HG02798 (cell line): Measurements from ENCODE around the gene GALNT1.
"Not testable (repeated sequence)": the region's sequence is repeated elsewhere in the genome, so short reads cannot be mapped to it uniquely, and the experiment has no call there.

Experiments used
- ATAC-seq: cut with Tn5 transposase; IDR thresholded peaks from one replicate; pipeline ENCODE4 v1.9.1; 2021; ENCODE audit warnings: mild to moderate bottlenecking; ENCODE audit not compliant: unreplicated experiment, poor library complexity

Gene GALNT1

GRCh38 chr18:35581546-35581897 lies at the start of gene GALNT1:
TSS of gene GALNT1 (plus strand) at chr18:35581740. CDS start at chr18:35654663, 72,923 bp downstream.
- peak; percentile 21 for ATAC-seq

DNA sequence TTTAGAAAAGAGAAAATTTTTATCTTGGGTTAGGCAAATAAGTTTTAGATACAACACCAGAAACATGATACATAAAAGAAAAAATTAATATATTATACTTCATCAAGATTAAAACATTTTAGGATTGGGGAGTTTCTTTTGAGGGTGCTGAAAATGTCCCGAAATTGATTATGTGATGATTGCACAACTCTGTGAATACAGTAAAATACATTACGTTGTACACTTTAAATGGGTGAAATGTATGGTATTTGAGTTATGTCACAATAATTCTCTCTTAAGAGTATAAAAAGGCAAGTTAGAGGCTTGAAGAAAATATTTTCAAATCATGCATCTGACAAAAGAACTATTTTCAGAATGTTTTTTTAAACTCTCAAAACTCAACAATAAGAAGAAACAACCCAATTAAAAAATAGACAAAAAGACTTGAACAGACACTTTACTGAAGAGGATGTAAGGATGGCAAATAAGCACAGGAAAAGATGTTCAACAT lies 47.6 kb upstream of the GALNT1 start:
- no peak for ATAC-seq

DNA sequence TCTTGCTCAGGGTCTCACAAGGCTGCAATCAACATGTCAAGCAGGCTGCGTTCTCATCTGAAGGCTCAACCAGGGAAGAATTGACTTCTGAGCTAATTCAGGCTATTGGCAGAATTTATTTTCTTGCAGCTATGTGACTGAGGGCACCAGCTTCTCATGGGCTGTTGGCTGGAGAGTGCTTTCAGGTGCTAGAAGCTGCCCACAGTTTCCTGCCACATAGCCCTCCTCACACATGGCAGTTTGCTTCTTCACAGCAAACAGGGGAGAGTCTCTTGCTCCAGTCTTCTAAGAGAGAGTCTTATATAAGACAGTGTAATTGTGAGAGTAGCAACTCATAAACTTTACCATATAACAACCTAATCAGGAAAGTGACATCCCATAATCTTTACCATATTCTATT lies 46.2 kb upstream of the GALNT1 start:
- no peak for ATAC-seq

GRCh38 chr18:35542356-35542755 lies 39.2 kb upstream of the GALNT1 start:
- no peak for ATAC-seq

DNA sequence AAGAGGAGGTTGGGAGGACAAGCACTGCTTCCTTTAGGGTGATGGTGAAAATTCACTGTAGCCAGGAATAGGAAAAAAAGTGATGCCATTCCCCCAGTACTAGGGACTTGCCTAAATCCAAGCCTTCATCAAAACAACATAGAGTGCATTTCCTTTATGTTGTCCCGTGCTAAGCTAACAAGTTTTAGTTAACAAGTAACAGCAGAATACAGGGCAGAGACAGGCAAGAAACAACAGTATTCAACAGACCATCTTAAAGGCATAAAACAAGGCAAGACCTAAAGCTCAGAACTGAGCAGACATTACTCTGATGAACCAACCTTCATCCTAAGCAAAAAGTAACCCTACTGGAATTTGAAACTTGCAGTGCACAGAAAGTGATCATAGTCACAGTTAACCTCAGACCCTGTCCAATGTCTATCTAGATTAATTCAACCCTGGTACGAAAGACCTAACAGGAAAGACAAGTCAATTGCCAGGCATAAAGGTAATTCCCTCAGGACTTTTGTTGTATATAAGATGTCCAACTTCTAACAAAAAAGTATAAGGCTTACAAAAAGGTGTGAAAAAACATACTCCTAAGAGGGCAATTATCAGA lies 34.4 kb upstream of the GALNT1 start:
- no peak for ATAC-seq

DNA sequence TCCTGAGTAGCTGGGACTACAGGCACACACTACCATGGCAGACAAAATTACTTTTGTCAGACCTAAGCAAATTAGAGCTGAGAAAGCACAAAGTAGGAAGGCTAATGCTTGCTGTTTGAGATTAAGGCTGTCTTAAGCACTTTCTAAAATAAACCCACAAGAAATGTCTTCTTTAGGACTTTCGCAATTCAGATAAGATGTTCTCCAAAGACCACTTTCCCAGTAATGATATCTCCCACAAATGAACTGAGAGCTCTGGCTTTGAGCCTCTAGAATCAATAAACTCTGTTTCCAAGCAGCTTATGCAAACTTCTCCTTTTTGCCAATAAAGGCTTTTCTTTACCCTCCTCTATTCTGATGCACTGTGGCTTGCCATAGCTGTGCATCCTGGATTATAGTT lies 32.0 kb upstream of the GALNT1 start:
- no peak for ATAC-seq

DNA sequence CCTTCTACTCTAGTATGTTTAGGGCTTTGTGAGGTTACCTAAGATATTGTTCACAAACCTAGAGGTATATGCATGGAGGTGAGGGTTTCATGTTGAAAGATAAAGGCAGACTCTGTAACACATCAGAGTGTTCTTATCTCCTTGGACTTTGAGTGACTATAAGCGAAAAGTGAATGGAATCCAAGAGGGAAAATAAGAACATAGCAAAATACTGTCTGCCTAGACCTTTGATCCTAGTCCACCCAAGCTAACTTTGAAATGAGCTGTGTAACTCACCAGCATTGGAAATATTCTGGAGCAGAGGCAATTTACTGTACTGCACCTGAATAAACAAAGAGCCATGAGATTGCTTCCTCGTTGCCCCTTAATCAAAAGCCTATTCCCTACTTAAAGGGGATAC lies 28.2 kb upstream of the GALNT1 start:
- ATAC-seq, result no peak

GRCh38 chr18:35555538-35555937 lies 26.0 kb upstream of the GALNT1 start:
- not testable (repeated sequence) for ATAC-seq

- ATAC-seq, result no peak
Measured at GRCh38 chr18:35559867-35560266, 21.7 kb upstream of the GALNT1 start.

- ATAC-seq, result peak; percentile 87
Measured at GRCh38 chr18:35564795-35565453, 16.6 kb upstream of the GALNT1 start.

- ATAC-seq, result no peak
Measured at GRCh38 chr18:35566019-35566418, 15.5 kb upstream of the GALNT1 start.

DNA sequence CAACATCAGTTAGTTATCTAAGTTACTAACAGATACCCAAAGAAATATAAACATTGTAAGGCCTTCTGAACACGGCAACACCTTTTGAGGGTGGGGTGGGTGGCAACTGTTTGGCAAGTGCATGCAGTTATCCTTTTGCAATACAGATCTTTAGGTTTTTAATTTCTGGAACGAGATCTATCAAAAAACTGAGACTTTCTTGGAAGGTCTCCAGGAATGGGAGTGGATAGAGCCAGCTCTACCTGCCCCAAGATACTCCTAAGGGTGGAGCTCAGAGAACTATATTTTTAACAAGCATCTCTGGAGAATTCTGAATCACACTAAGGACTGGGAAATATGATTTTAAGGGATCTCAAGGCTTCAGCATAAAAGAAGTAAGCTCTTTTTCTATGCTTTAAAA lies 11.4 kb upstream of the GALNT1 start:
- ATAC-seq, result no peak

- ATAC-seq, result no peak
Measured at GRCh38 chr18:35571138-35571537, 10.4 kb upstream of the GALNT1 start.

DNA sequence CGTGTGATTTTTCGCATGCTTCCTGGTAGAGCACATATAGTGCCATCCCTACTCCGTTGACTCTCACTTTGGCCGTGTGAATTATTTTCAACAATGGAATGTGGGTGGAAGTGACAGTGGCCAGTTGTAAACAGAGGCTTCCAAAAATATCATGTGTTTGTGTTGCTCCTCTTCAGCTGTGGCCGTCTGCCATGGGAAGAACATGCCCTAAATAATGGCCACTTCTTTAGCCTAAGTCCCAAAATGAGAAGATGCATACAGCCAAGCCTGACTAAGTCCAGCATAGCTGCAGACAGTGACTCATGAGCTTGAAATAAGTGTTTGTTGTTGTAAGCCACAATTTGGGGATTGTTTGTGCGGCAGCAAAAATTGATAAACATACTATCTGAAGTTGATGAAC lies 8.9 kb upstream of the GALNT1 start:
- no peak for ATAC-seq

DNA sequence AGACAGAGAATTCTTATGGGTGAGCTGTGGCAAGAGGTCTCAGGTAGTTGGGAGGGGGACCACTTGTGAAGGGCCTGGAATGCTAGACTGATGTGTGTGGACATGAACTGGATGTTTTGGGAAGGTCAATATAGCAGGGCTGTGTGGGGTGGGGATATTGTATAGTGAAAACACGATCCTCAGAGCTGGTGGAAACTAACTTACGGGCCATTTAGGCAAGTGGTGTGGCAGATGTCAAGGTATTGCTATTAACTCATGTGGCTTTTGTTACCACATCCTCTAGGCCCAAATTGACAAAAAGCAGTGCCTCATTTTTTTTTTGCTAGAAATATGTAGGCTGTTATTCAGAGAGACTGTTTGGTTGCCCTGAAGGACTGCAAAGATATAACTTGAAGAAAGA lies 8.0 kb upstream of the GALNT1 start:
- ATAC-seq, result peak; percentile 28

GRCh38 chr18:35576240-35576845 lies 5.2 kb upstream of the GALNT1 start:
- not testable (repeated sequence) for ATAC-seq

GRCh38 chr18:35577045-35577848 lies 4.3 kb upstream of the GALNT1 start:
- peak; percentile 57 for ATAC-seq

- no peak for ATAC-seq
Measured at GRCh38 chr18:35578481-35578880, 3.1 kb upstream of the GALNT1 start.

DNA sequence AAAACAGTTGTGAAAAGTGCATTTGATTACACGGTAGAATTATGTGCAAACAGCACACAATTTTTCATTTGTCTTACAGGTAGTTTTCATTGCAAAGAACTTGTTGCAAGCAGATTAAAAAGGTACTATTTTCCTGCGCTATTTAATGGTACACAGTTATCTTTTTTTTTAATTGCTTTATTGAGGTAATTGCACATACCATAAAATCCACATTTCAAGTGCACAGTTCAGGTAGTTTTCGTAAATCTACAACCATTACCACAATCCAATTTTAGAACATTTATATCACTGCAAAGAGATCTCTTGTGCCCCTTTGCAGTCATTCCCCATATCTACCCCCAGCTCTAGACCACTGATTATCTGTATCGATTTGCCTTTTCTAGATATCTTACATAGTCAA lies 2.6 kb upstream of the GALNT1 start:
- ATAC-seq, result no peak

DNA sequence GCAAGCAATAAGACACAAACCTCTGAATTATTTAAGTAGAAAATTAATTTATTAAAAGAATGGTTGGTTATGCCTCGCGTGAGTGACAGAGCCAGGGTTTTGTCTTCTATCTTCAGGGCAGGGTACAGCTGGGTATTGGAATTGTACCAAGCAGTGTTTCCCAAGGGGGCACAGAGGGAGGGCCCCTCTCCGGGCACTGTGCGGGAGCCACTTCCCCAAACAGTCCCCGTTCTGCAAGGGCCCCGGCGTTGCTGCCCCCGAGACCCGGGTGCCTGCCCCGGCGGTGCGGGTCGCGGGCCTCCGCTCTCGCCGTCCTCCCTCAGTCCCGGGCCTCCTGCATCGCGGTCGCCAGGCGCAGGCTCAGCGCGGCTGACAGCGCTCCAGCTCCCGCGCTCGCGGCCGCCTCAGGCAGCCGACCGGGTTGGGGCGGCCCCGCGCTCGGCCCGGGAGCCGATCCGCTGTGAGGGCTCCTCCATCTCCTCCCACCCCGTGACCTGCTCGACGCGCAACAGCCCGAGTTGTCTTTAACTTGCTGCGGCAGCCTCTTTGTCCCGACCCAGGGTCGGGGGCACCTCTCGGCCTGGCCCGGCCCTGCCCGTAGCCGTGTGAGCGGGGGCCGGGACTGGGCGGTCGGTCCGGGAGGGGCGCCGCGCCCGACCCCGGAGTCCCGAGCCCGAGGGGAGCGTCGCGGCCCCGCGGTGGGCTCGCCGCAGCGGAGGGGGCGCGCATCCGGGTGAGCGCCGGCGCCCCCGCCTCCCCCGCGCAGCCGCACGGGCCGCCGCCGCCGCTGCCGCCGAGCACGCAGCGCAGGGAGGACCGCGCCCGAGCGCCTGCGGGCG lies 620 bp upstream of the GALNT1 start:
- peak; percentile 53 for ATAC-seq
